ENCODE measurements around the gene ADAMTS2.

ADAMTS2 gene

GRCh38 chr5:179278546-179278945 lies 66.7 kb downstream of the ADAMTS2 start:
- no peak for DNase-seq (ENCODE audit: low spot score)

DNA sequence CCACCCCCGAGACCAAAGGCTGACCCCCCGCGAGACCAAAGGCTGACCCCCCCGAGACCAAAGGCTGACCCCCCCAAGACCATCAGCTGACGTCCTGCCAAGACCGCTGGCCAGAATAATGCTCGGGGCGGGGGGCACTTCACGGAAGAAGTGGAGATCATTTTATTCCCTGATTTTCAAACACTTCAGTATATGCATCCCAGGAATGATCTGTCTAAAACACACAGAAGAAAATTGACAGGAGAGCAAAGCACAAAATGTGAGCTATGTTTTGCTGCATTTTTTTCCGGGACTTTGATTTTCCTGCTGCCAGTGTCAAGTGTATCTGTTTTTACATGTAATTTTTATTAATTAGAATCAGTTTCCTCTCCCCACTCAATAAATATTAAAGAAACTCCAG lies 67.1 kb downstream of the ADAMTS2 start:
- DNase-seq (ENCODE audit: low spot score): no peak

GRCh38 chr5:179276838-179277395 lies 68.3 kb downstream of the ADAMTS2 start:
- DNase-seq (ENCODE audit: low spot score): no peak

- no peak for DNase-seq (ENCODE audit: low spot score)
These were observed 69.1 kb downstream of the ADAMTS2 start for GRCh38 chr5:179275941-179276837.

- no peak for DNase-seq (ENCODE audit: low spot score)
These were observed 69.8 kb downstream of the ADAMTS2 start for GRCh38 chr5:179275381-179275878.

- DNase-seq (ENCODE audit: low spot score): no peak
These were observed 70.6 kb downstream of the ADAMTS2 start for GRCh38 chr5:179274321-179275315.

GRCh38 chr5:179273441-179274145 lies 71.7 kb downstream of the ADAMTS2 start:
- DNase-seq (ENCODE audit: low spot score): no peak

DNA sequence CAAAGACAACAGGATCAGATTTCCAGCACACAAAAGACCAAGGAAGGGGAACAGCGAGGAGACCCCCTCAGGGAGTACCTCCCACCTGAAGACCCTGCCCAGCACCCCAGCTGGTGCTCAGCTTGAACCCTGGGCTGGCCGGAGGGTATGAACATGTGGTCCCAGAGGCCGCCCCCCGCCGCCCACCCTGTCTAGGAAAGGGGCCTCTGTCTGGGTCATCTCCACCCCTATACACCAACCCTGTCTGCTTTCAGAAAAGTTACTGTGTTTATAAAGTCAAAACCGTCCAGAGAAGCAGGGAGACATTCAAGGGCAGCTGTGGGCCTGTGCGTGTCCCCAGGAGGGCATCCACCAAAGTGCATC lies 72.2 kb downstream of the ADAMTS2 start:
- no peak for DNase-seq (ENCODE audit: low spot score)

GRCh38 chr5:179272326-179273072 lies 72.8 kb downstream of the ADAMTS2 start:
- no peak for DNase-seq (ENCODE audit: low spot score)

DNA sequence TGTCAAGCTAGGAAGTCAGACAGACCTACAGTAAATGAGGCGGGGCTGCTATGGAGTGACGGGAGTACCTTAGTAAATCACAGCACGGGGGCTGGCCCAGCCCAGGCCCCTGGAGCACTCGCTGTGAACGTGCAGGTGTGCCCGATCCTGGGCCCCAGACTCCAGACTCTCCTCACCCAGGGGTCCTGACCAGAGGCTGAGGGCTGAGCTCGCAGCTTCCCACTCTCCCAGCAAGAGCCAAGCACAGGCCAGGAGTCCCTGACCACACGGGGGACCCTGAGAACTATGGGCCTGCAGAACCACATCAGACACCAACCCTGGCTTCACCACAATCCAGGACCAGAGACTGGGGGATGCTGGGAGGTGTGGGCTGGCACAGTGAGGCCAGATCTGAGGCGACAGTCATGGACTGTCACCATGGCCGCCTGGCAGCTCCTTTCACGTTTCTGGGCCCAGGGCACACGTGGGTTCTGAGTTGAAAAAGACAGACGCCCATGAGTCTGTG lies 73.4 kb downstream of the ADAMTS2 start:
- no peak for DNase-seq (ENCODE audit: low spot score)

GRCh38 chr5:179271428-179271734 lies 73.9 kb downstream of the ADAMTS2 start:
- no peak for DNase-seq (ENCODE audit: low spot score)

- no peak for DNase-seq (ENCODE audit: low spot score)
These were observed 74.5 kb downstream of the ADAMTS2 start for GRCh38 chr5:179270581-179271427.

DNA sequence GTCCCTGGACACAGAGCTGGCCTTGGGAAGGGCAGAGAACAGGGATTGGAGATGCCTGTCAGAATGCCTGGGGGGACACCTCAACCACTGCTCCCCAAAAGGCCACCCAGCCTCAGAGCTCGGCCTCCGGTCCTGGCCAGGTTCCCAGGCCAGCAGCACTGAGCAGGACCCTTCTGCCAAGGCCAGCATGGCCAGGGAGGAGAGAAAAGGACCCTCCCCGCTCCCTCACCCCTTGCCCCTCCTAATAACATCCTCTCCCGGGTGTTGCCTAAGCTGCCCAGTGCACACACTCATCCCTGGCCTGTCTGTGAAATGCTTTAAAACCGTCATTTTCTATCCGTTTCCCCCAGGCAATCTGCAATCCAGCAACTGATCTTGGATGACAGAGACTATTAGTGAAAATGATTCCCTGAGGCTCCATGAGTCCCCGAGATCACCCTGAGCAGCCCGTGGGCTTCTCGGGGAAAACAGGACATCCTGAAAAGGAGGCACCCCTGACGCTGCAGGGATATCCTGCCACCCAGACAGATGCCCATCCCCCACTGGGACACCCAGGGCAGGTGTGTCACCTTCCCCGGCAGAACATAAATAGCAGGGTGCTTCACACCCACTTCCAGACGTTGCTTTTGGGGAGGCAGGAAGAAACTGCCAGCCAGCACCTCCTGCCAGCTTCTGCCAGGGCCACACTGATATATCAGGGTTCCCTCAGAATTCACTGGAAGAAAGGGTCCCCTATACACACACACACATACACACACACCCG lies 75.3 kb downstream of the ADAMTS2 start:
- no peak for DNase-seq (ENCODE audit: low spot score)

- DNase-seq (ENCODE audit: low spot score): no peak
These were observed 76.1 kb downstream of the ADAMTS2 start for GRCh38 chr5:179268966-179269693.

DNA sequence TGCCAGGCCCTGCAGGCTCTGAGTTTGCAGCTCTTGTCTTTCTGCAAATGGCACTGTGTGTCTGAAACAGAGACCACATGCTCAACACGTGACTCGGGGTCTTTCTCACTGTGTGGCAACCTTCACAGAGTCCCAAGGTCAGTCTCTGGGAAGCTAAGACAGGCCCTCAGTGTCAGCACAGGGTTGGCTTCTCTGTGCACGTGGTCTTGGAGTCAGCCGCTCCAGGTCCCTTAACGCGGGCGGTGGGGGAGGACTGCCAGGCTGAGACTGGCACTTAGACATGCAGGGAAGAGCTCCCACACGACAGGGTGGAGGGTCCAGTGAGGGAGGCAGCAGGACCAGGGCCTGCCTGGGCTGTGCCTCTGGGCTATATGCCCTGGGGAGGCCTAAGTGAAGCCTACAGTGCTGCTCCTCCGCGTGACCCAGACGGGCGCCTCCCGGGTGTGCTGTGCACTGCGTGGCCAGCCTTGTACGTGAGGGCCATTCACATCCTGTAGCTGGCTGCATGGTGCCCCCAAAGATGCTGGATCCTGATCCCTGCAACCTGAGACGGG lies 76.8 kb downstream of the ADAMTS2 start:
- no peak for DNase-seq (ENCODE audit: low spot score)

GRCh38 chr5:179267671-179268083 lies 77.6 kb downstream of the ADAMTS2 start:
- DNase-seq (ENCODE audit: low spot score): no peak

GRCh38 chr5:179267071-179267670 lies 78.1 kb downstream of the ADAMTS2 start:
- no peak for DNase-seq (ENCODE audit: low spot score)
